Suppressor macrophage treated with lipopolysaccharide for 1 hour (primary cell): ENCODE results near the gene MIEF1.

Source experiments
- DNase-seq, 3 donors: peaks; one replicate each; pipeline ENCODE4 v3.0.0-alpha.2; 2020 to 2022

MIEF1 gene

GRCh38 chr22:39530692-39531331 lies 28.7 kb downstream of the MIEF1 start:
- DNase-seq, result peak; percentile 59 to 66 (median 65)

- DNase-seq, result peak; percentile 95 to 96 (median 96)
Measured at GRCh38 chr22:39532215-39533073, 30.4 kb downstream of the MIEF1 start, which contains the start of gene RPS19BP1. Gene RPS19BP1 (minus strand): TSS chr22:39532748. CDS start chr22:39532738, 10 bp downstream.

- no peak for DNase-seq
Measured at GRCh38 chr22:39534092-39534506, 32.0 kb downstream of the MIEF1 start.

DNA sequence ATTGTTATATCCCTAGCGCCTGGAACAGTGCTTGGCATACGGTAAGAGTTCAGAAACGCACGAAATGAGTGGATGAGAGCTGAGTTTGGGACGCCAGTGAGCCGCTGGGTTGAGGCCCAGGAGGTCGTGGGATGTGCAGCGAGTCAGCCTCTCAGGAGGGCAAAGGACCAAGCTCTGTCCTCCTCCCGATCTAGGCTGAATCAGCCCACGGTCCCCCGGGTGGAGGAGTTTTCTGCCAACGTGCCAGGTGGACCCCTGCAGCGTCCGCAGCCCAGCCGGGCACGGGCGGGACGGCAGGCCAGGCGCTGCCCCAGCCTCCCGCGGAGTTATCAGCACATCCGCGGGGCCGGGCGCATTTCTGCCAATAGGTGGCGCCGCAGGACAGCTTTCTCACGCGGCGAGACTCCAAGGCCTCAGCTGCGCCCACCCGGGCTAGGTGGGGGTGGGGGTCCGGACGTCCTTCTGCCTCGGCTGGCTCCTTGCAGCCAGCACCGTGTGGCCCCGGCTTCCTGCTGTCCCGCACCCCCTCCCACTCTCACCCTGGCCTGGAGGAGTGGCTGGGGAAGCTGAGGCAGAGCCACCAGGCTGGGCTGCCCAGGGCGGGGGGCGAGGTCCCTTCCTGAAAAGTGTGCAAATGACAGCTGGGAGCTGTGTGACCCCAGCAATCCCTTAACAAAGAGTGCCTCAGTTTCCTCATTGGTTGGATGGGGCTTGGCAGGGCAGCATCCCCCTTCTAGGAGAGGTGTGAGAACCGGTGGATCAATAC lies 32.7 kb downstream of the MIEF1 start:
- DNase-seq, result peak; percentile 70 to 87 (median 84)

- DNase-seq, result no peak
Measured at GRCh38 chr22:39535357-39535725, 33.3 kb downstream of the MIEF1 start.

GRCh38 chr22:39535831-39536449 lies 33.9 kb downstream of the MIEF1 start:
- DNase-seq, result no peak

DNA sequence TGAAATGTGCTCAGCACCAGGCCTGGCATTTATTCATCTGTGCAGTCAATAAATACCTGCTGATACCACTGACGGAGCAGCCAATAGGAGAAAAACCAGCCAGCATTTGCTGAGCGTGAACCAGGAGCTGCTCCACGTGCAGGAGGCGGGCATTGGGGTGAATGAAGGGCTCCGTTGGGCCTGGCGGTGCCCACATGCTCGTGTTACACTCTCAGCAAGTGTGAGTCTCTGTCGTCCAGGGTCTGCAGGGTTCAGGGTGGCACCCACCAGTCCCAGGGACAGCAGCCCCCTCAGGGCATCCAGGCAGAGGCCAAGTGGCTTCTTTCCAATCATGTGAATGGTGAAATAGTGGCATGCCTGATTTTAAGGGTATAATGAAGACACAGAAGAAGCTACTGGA lies 34.6 kb downstream of the MIEF1 start:
- no peak for DNase-seq

GRCh38 chr22:39537975-39538374 lies 35.9 kb downstream of the MIEF1 start:
- DNase-seq, result no peak

DNA sequence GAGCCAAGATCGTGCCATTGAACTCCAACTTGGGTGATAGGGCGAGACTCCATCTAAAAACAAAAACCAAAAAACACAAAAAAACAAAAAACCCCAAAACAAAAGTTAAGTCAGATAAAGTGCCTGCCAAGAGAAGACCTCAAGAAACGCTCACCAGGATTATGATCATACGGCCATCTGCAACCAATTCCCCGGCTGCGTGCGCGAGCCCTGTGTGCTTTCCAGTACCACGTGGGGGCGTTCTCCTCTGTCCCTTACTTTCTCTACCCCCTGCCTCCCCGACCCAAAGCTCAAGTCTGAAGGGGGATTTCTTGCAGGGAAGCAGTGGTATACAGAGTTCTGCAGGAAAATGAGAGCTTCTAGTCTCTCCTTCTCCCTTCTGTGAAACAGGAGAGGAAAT lies 41.0 kb downstream of the MIEF1 start:
- peak; percentile 29 to 64 (median 35) for DNase-seq

- peak; percentile 42 to 78 (median 67) for DNase-seq
Measured at GRCh38 chr22:39545386-39546365, 43.6 kb downstream of the MIEF1 start.

DNA sequence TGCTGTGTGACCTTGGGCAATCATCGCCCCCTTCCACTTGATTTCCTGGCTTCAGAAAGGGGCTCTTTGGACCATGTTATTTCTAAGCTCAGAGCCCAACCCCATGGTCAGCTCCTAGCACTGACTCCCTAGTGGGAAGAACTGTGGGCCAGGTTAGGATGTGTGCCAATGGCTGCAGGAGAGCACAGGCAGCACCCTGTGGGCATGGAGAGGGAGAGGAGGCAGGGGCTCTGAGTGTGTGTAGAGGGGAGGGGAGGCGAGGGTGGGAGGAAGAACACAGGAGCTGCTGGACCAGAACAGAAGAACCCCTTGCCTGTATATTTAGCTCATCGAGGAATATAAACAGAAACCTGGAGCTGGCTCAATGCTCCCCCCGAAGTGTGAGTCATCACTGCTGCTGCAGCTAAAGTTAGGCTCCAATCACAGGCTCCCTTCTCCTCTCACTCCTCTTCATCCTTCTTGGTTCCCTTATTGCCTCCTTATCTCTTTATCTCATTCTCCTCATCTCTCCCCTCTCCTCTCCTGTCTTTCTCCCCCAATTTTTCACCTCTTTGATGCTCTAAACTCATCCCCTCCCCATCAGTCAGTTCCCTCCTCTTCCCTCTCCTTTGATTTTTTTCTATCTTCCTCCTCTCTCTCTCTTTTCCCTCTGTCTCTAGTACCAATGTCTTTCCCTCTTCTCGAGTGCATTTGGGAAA lies 44.9 kb downstream of the MIEF1 start:
- no peak for DNase-seq

DNA sequence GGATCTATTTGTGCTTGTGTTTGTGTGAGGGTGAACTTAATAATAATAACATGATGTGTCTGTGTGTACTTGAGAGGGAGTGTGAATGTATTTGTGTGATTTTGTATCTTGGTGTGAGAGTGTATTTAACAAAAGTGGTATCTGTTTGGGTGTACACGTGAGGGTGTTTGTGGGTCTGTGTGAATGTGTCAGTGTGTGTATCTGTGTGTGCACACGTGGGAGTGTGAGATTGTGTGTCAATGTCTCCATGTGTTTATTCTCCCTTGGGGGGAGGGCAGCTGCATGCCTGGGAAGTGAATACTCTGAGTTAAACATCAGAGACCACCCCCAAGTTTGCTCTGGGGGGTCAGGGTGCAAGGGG lies 45.5 kb downstream of the MIEF1 start:
- DNase-seq, result no peak

DNA sequence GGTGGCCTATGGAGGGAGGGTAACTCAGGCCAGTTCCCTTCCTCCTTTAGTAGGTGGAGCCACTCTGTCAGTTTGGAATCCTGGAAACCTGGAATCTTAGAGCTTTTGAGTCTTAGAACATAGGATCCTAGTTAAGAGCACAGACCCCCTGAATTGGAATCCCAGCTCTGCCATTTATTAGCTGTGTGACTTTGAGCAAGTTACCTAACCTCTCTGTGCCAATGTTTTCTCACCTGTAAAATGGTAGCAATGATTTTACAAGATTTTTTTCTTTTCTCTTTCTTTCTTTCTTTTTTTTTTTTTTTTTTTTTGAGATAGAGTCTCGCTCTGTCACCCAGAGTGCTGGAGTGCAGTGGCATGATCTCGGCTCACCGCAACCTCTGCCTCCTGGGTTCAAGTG lies 51.3 kb downstream of the MIEF1 start:
- DNase-seq, result no peak

DNA sequence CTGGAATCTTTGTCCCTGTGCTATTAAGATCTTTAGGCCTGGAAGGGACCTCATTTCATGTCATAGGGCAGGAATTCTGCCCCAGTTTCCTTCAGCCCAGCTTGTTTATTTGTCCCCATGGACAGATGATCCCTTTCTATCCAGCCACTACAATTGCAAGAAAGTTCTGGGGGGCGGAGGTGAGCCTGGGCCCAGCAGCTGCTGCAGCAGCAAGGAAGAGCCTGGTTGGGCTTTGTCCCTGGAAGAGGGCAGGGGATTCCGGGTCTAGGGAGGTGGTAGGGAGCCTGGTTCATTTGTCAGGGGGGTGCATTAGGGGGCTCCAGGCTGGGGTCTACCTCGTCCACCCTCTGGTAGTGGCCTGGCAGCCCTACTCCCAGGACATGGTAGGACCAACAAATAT lies 52.1 kb downstream of the MIEF1 start:
- DNase-seq, result no peak

DNA sequence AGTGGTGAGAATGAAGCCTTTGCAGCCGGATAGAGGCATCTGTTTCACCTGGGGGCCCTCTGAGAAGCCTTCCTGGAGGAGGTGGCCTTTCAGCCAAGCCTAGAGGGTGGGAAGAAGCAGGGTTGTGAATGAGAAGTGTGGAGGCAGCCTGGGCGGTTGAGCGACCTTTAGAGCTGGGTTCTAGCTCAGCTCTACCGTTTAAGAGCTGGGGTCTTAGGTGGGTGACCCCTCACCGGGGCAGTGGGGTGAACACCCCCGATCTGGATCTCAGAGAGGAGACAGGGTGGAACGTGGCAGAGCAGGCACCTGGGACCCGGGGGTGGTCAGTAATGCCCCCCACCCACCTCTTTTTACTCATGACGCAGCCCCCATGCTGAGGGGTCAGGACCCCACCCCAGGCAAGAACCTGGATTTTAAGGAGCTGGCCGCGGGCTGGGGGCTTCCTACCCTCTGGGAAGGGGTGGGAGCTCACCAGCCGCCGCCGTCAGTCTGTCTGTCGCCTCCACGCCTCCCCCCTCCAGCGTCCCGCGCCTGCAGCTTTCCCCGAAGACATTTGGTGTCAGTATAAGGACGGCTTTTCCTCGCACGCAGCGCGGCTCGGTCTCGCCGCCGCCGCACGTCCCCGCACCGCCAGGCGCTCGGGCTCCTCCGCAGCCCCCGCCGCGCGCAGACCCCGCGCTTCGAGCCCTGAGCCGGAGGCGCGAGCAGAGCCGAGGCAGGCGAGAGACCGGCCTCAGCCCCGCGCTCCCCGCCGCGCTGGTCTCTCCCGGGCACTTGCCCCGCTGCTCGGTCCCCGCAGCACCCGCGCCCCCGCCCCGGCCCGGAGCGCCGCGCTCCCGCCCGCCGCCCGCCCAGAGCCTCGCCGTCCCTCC lies 55.1 kb downstream of the MIEF1 start:
- DNase-seq, result peak in 1 of 3 donors; percentile 20

GRCh38 chr22:39558254-39558727 lies 56.2 kb downstream of the MIEF1 start:
- DNase-seq, result no peak

GRCh38 chr22:39558950-39559349 lies 56.9 kb downstream of the MIEF1 start:
- DNase-seq, result no peak

DNA sequence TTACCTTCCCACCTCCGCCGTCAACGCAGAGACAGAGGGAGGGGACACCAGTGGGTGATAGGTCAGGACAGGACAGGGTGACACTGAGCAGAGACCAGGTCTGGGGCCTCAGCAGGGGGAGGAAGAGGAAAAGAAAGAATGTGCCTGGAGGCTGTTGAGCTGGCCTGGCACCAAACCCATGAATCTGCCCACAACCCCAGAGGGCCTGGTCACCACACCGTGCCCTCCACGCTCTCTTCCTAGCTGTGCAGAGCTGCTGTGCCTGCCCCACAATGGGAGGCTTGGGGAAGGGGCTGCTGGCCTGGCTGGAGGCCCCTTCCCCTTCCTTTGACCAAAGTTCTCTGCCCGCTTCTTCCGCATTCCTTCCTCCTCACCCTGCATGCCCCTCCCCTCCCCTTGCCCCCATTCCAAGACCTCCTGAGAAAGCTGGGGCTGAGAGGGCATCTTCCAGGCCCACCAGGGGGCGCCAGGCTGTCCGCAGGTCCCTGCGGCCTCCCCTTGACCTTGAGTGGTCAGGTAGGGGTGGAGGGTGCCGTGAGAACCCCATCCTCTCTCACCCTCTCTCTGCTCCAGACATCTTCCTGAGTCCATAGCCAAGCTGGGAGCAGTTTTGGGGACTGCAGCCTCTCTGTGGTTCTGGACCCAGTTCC lies 57.5 kb downstream of the MIEF1 start:
- DNase-seq, result peak in 2 of 3 donors; percentile 20 to 51

DNA sequence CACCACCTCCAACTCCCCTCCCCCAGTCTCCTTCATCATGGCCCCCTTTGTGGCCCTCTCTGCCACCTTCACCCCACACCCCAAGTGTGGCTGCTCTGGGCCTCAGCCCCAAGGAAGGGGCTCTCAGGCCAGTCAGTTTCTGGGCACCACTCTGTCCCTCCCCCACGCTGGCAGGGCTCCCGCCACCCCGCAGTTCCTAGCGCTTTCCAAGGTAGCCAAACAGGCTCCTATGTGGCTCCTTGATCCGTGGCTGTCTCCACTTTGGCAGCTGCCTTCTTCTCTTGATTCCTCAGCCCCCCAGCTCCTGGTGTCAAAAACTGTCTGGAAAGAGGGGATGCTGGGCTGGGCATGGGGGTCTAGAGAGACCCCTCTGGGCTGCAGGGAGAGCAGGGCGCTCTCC lies 58.0 kb downstream of the MIEF1 start:
- no peak for DNase-seq
